ENCODE data around the gene INSRR.

Gene INSRR

DNA sequence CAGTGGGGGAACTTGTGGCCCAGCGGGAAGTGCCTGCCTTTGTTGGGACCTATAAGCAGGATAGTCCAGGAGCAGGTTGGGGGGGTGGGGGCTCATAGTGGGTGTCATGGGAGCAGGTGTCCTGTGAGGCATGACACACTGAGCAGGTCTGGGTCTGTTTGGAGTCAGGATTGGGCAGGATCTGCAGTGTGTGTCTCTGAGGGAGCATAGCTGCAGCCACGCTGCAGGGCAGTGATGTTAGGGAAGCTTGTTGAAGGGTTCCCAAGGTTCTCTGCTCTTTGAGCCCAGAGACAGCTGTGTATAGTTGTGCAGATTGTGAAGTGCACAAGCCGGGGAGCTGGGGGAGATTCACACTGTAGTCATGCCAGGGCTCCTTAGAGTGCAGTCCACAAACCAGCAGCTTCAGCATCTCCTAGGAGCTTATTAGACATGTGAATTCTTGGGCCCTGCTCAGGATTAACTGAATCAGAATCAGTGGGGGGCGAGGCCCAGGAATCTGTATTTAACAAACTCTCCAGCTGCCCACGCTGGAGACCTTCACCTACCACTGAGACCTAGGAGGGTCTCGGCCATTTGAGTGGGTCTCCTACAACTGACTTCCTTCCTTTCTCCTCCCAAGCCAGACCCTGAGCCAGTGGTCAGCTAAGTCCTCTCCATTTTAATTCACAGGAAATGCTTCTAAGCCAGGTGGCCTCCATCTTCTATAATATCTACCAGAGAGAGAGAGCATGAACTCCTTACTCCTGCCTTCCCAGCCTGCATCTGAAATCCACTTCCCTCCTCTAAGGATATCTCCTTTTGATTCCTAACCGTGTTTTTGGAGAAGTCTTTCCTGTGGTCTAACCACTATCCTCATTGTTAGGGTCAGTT lies 11.1 kb downstream of the INSRR start:
- FAIRE-seq, result no peak

DNA sequence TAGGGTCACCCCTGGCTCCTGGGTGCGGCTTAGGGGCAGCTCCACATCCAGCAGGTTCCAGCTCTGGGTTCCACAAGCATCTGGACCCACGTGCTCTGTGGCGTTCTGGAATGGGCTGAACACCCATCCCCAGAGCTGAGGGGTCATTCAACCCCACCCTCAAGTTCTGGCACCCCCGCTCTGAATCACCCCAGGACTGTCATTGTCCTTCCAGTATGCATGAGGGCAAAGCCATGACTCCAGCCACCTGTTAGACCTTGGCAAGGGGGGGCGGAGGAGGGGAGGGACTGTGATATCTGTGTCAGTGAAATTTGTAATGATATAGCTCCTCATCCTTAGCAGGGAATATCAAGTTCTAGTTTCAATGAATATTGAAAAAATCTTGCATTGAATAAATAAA lies 12.3 kb downstream of the INSRR start:
- no peak for FAIRE-seq

GRCh38 chr1:156845953-156846545 lies 12.9 kb downstream of the INSRR start:
- FAIRE-seq, result no peak

DNA sequence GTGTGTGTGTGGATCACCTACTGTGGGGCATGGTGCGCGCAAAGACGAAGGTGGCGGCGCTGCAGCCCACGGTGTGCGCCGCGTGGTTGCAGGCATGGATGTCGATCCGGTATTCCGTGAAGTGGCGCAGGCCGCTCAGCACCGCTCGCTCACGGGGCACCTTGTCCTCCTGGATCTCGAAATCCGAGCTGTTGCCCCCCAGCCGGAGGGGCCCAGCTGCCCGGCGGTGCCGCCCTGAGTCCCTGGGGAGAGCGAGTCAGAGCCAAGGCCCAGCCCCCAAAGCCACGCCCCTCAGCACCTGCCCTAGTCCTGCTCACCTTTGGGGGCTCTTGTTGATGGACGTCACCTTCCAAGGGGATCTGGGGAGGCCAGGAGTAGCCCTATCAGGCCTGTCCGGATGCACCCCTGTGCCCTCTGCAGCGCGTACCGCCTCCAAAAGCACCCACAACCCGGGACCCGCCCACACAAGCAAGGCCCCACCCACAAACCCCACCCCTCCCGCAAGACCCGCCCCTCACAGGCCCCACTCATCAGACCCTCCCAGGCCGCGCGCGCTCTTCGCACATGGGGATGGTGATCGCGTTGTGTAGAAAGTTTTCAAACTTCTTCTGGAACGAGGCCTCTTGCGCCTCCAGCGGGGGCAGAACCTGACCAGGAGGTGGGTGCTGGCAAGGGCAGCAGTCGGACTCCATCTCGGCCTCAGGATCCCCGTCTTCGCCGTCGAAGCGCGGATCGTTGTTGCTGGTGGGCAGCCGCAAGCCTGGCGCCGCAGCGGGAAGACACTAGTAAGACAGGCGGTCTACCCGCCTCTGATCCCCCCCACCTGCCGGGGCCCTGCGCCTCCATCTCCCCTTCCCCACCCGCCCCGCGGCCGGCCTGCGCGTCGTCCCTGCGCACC lies 13.6 kb downstream of the INSRR start:
- no peak for FAIRE-seq

- FAIRE-seq, result no peak
Measured at GRCh38 chr1:156844638-156845037, 14.3 kb downstream of the INSRR start.

- FAIRE-seq, result no peak
Measured at GRCh38 chr1:156844102-156844501, 14.8 kb downstream of the INSRR start.

DNA sequence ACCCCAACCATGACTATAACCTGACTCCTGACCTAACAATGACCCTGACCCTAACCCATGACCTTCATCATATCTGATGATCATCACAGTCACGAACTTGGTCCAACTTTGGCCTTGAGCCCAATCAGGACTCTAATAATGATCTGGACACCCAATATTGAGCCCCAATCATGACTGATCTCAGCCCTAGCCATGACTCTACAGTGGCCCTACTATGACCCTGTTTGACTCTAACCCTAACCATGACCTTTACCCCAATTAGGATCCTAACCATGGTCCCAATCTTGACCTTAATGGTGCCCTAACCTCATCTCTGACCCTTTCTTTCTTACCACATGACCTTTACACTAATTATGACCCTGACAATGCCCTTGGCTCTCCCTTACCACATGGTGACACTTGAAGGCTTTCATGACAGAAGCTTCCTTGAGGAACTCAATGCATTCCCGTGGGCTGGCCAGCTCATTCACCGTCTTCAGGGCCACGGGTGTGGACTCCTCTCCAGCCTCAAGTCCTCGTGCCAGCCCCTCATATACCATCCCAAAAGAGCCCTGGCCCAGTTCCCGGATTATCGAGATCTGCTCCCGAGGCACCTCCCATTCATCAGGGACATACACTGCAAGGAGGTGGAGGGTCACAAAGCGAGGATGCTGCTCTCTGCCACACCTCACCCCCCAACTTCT lies 16.2 kb downstream of the INSRR start:
- FAIRE-seq, result no peak

DNA sequence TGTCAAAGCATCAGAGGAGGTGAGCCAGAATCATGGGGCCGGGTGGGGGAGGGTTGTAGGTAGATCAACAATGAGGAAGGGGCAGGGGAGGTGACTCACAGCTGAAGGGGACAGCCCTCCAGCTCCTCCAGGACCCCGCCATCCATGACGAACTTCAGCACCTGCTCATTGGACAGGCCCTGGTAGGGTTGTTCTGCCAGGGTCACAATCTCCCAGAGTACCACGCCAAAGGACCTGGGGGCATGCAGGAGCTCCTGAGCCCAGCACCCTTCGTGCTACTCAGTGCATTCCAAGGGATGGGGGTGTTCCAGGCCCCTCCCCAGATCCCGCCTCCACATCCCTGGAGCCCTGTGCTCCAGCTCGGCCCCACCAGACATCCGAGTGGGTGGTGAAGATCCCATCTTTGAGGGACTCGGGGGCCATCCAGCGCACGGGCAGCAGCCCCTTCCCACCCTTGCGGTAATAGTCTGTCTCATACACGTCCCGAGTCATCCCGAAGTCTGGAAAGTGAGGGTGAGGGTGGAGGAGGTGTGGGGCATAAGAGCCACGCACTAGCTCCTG lies 17.5 kb downstream of the INSRR start:
- FAIRE-seq, result no peak

DNA sequence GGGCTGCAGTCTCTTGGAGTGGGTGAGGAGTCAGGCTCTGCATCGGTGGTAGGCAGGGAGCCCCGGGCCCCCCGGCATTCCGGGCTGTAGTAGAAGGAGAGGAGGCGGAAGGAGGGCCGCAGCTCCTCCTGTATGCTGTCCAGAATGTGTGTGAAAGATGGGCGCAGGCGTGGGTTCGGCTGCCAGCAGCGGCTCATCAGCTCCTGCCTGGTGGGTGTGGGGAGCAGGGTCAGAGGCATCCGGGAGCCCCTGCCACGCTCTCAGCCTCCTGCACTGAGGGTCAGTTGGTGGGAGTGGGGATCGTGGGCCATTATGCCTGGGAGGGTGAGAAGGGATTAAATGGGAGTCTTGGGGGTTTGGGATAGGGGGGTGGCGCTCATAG lies 18.0 kb downstream of the INSRR start:
- FAIRE-seq, result no peak

GRCh38 chr1:156840186-156840897 lies 18.6 kb downstream of the INSRR start:
- FAIRE-seq, result no peak

GRCh38 chr1:156839426-156840109 lies 19.3 kb downstream of the INSRR start:
- no peak for FAIRE-seq

DNA sequence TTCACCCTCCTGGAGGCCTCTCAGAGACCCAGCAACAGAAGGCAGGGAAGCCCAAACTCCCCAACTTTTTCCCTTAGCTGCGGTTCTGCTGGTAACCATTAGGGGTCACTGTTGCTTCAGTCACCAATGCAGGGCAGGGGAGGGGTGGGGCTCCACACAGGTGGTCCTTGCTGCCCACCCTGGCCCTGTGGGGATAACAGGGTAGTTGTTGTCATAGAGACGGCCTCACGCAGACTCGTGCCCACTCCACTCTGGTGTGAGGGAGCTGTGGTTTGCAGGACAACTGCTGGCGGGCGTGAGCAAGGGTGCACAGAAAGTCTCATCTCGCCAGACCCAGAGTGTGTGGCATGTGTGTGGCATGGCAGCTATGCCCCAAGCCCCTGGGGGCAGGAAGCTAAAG lies 19.9 kb downstream of the INSRR start:
- no peak for FAIRE-seq

GRCh38 chr1:156836892-156837291 lies 22.0 kb downstream of the INSRR start:
- FAIRE-seq, result no peak

DNA sequence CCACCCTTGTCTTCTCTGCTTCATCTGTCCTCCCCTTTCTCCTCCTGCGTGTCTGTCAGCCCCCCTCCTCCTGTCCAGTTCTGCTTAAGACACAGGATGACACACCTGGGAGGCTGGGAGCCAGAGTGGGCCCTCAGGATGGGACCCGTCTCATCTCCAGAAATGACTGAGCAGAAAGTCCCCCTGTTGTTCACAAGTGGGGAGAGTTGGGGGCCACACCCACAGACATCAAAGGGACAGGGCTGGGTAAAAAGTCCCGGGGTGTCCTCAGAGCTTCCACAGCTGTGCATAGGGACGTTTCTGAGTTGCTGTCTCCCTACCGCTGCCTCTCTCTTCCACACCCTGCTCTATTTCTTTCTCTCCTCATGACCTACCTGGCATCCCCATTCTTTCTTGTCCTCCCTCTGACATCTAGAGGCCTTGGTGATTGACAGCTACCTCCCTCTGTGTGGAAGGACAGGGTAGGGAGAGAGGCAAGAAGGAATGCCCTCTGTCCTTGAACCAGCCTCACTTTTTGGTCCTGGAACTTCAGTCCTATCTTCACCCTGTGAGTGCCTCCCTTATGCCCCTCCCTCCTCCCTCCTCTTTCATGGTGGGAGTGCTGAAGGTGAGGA lies 22.8 kb downstream of the INSRR start:
- no peak for FAIRE-seq

- no peak for FAIRE-seq
Measured at GRCh38 chr1:156834322-156834721, 24.6 kb downstream of the INSRR start.

DNA sequence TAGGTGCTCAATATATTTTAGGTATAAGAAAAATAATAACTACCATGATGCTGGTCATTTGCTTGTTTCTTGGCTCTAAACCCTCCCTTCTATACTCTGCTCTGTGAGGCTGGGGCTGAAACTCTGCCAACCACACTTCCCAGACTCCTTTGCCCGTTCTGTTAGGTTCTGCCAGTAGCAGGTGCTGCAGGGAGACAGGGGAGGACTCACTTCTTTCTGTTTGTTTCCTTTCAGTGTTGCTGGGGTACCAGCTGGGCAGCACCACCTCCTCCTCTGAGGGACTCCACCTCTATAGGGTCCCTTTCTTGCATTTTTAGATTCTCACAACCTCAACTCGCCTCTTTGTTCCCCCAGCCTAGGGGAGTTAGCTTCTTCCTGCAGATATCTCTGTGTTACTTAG lies 25.3 kb downstream of the INSRR start:
- FAIRE-seq, result no peak

DNA sequence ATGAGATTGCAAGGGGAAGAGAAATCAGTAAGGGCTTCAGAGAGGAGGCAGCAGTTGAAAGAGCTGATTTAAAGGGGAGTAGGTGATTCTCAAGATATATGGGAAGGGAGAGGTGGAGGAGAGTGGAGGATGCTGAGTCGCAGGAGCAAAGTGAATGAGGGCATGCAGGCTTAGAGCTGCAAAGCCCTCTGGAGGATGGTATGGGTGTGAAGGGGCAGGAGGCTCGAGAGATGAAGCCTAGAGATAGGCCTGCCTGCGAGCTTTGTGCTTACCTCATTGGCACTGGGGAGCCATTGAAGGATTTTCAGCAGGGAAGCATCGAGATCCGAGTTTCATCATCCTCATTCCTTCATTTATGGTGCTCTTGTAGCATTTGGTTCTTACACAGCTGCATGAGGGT lies 26.5 kb downstream of the INSRR start:
- FAIRE-seq, result no peak

DNA sequence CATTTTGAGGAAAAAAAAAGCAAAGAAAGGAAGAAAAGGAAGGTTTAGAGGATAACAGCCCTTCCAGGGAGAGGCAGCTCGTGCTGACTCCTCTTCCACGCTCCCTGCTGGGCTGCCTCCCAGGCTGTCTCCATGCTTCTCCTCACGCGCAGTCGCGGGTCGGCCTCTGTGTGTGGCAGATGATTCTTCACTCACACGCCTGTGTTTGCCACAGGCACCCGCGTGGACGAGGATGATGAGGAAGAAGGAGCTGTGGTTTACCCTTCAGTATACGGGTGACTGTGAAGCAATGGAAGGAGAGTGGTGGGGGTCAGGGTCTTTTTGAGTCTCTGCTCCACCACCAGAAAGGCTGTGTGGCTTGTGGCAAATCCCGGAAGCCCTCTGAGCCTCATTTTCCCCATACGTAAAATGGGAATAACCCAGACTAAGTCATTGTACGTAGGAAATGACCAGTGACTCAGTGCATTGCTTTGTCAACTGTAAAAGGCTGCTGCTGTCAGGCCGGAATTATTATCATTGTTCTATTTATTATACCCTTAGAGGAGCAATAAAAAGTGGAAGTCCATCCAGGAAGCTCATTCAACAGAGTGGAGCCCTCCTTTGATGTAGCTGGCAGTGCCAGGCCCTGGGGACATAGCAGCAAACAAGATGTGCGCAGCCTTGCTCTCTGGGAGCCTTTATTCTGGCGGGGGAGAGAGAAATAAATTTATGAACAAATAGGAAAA lies 30.4 kb downstream of the INSRR start:
- FAIRE-seq, result no peak

- no peak for FAIRE-seq
Measured at GRCh38 chr1:156826630-156827029, 32.3 kb downstream of the INSRR start.

GRCh38 chr1:156823210-156823790 lies 35.6 kb downstream of the INSRR start:
- no peak for FAIRE-seq
